Measurements from ENCODE around the gene ARHGAP32. TPM values are rescaled to one million over a fixed set of nuclear protein-coding genes. Genes with fewer than 3 reads are reported as not detected.

Gene ARHGAP32
- total RNA-seq, 1 donor from 2014 or later, result 7.1 TPM

GRCh38 chr11:128917144-128917724, 274.9 kb downstream of the ARHGAP32 start:
- DNase-seq, result no peak
- no peak overlapping the region for H3K4me3 Mint-ChIP-seq
- peaks cover 11% of the 10 kb centered on the region for H3K27me3 Mint-ChIP-seq
- peaks cover 3% of the 10 kb centered on the region for H3K4me1 Mint-ChIP-seq
- no peak overlapping the region for H3K27ac Mint-ChIP-seq
- H3K36me3 Mint-ChIP-seq (ENCODE audit: low read depth), result no peaks in the 10 kb centered on the region
- peaks cover 8% of the 10 kb centered on the region for H3K9me3 Mint-ChIP-seq
- intact Hi-C loops (cut with micrococcal nuclease), result no loop called here

- Mint-ChIP-seq H3K36me3 (ENCODE audit: low read depth) (no peaks in the 10 kb centered on the region), H3K9me3 (peaks cover 8% of the 10 kb centered on the region), H3K27ac (no peak overlapping the region), H3K27me3 (peaks cover 9% of the 10 kb centered on the region), H3K4me1 (peaks cover 3% of the 10 kb centered on the region), H3K4me3 (no peak overlapping the region)
- intact Hi-C loops (cut with micrococcal nuclease), result no loop called here
- DNase-seq, result no peak
Observed at GRCh38 chr11:128916681-128917080, 275.4 kb downstream of the ARHGAP32 start.

GRCh38 chr11:128916037-128916572, 276.0 kb downstream of the ARHGAP32 start:
- peaks cover 8% of the 10 kb centered on the region for H3K27me3 Mint-ChIP-seq
- no peak for DNase-seq
- H3K36me3 Mint-ChIP-seq (ENCODE audit: low read depth), result no peaks in the 10 kb centered on the region
- no peak overlapping the region for H3K4me3 Mint-ChIP-seq
- intact Hi-C loops (cut with micrococcal nuclease), result no loop called here
- no peak overlapping the region for H3K27ac Mint-ChIP-seq
- peaks cover 3% of the 10 kb centered on the region for H3K4me1 Mint-ChIP-seq
- peaks cover 8% of the 10 kb centered on the region for H3K9me3 Mint-ChIP-seq

- no peak for DNase-seq
- Mint-ChIP-seq H3K36me3 (ENCODE audit: low read depth) (no peaks in the 10 kb centered on the region), H3K4me3 (no peak overlapping the region), H3K9me3 (peaks cover 8% of the 10 kb centered on the region), H3K27ac (no peak overlapping the region), H3K4me1 (peaks cover 3% of the 10 kb centered on the region), H3K27me3 (peaks cover 10% of the 10 kb centered on the region)
- intact Hi-C loops (cut with micrococcal nuclease), result no loop called here
Observed at GRCh38 chr11:128915149-128915521, 277.0 kb downstream of the ARHGAP32 start.

Other genes starting within 250 kb of the ARHGAP32 start
- gene TP53AIP1, start 249.5 kb downstream of the ARHGAP32 start, total RNA-seq, result not detected in 2 replicates
- gene BARX2, start 183.5 kb upstream of the ARHGAP32 start, total RNA-seq, result 4.1 and 4.7 TPM in 2 replicates

Data from activated CD4-positive, alpha-beta T cell treated with anti-CD3 and anti-CD28 coated beads, Interleukin-2, amount 10 ng/mL, durations not matched to agents 24 days and 14 days (primary cell).